Osteoblast (primary cell): Measurements from ENCODE around the gene DCDC2. TPM values are rescaled to one million over a fixed set of nuclear protein-coding genes. Genes with fewer than 3 reads are reported as not detected.
"Not testable (repeated sequence)": the region's sequence is repeated elsewhere in the genome, so short reads cannot be mapped to it uniquely, and the experiment has no call there.

Experiments
- DNase-seq: peaks from one replicate; pipeline ENCODE4 v3.0.0; 2011; ENCODE audit warnings: low spot score, mixed read lengths; ENCODE audit not compliant: insufficient read length; ENCODE audit errors: missing footprints
- H2AFZ ChIP-seq: 2 replicates; pipeline ENCODE4 v1.6.0; 2011; ENCODE audit warnings: mild to moderate bottlenecking, low read length
- H3K27ac ChIP-seq: 2 replicates; pipeline ENCODE4 v1.5.1; 2011; ENCODE audit warnings: mild to moderate bottlenecking, low read depth, low read length, moderate library complexity
- H3K27me3 ChIP-seq: 2 replicates; pipeline ENCODE4 v1.6.0; 2012; ENCODE audit warnings: mild to moderate bottlenecking, control low read depth, inconsistent platforms, low read length, moderate library complexity; ENCODE audit not compliant: insufficient read depth
- H3K36me3 ChIP-seq: 2 replicates; pipeline ENCODE4 v1.5.1; 2011; ENCODE audit warnings: mild to moderate bottlenecking, low read length, control low read depth, moderate library complexity; ENCODE audit not compliant: insufficient read depth
- H3K4me1 ChIP-seq: 2 replicates; pipeline ENCODE4 v1.5.1; 2011; ENCODE audit warnings: mild to moderate bottlenecking, low read length, control low read depth, moderate library complexity; ENCODE audit not compliant: insufficient read depth
- H3K4me2 ChIP-seq: 2 replicates; pipeline ENCODE4 v1.6.0; 2011; ENCODE audit warnings: mild to moderate bottlenecking, low read length; ENCODE audit not compliant: insufficient read depth
- H3K4me3 ChIP-seq: fragments of 200-600 bp; sonication (generic); 3 replicates; pipeline ENCODE4 v1.5.1; 2012; ENCODE audit warnings: mild to moderate bottlenecking, low read length, inconsistent platforms; ENCODE audit not compliant: insufficient read depth
- H3K79me2 ChIP-seq: 2 replicates; pipeline ENCODE4 v1.6.0; 2012; ENCODE audit warnings: mild to moderate bottlenecking, low read length, control low read depth, inconsistent platforms; ENCODE audit not compliant: insufficient read depth
- H3K9me3 ChIP-seq: 2 replicates; pipeline ENCODE4 v1.5.1; 2011; ENCODE audit warnings: low read depth, low read length, control low read depth
- H4K20me1 ChIP-seq: 2 replicates; pipeline ENCODE4 v1.6.0; 2012; ENCODE audit warnings: mild to moderate bottlenecking, low read length, control low read depth; ENCODE audit not compliant: insufficient read depth
- total RNA-seq: library from RNA; depleted of rRNA; stranded (reverse); fragments of >200 nt; gene quantifications from 2 replicates; pipeline ENCODE4 v1.2.3, GENCODE V29; 2012
- TF ChIP-seq, protein P1 (sequence below): IDR thresholded peaks from 2 replicates; pipeline ENCODE4 v1.5.1; 2011; ENCODE audit warnings: mild to moderate bottlenecking, low read depth, low read length, moderate library complexity; ENCODE audit errors: extremely low read depth

DCDC2 gene
- total RNA-seq, 1 donor, result under 0.01 TPM

DNA sequence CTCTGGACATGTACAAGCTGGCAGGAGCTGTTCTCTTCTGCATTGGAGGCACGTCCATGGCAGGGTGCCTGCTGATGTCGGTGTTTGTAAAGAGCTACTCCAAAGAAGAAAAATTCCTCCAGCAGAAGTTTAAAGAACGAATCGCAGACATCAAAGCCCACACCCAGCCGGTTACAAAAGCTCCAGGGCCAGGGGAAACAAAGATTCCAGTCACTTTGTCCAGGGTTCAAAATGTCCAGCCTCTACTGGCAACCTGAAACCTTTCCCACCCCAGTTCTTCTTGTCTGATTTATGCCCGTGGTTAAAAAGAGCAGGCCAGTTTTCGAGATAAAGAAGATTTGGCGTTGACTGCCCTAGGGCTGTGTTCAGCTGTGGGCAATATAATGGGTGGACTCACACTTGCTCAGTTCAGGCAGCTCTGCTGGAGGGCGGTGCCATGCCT, 212.1 kb downstream of the DCDC2 start:
- no peaks in the 10 kb centered on the region for H4K20me1 ChIP-seq
- H3K4me2 ChIP-seq, result no peak overlapping the region
- no peak for DNase-seq
- H3K79me2 ChIP-seq, result no peaks in the 10 kb centered on the region
- H3K4me3 ChIP-seq, result no peak overlapping the region
- TF ChIP-seq, protein P1, sequence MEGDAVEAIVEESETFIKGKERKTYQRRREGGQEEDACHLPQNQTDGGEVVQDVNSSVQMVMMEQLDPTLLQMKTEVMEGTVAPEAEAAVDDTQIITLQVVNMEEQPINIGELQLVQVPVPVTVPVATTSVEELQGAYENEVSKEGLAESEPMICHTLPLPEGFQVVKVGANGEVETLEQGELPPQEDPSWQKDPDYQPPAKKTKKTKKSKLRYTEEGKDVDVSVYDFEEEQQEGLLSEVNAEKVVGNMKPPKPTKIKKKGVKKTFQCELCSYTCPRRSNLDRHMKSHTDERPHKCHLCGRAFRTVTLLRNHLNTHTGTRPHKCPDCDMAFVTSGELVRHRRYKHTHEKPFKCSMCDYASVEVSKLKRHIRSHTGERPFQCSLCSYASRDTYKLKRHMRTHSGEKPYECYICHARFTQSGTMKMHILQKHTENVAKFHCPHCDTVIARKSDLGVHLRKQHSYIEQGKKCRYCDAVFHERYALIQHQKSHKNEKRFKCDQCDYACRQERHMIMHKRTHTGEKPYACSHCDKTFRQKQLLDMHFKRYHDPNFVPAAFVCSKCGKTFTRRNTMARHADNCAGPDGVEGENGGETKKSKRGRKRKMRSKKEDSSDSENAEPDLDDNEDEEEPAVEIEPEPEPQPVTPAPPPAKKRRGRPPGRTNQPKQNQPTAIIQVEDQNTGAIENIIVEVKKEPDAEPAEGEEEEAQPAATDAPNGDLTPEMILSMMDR, result no peak
- peaks cover 3% of the 10 kb centered on the region for H3K9me3 ChIP-seq
- H3K4me1 ChIP-seq, result no peaks in the 10 kb centered on the region
- no peak overlapping the region for H2AFZ ChIP-seq
- no peaks in the 10 kb centered on the region for H3K36me3 ChIP-seq
- no peak overlapping the region for H3K27ac ChIP-seq
- no peaks in the 10 kb centered on the region for H3K27me3 ChIP-seq

- not testable (repeated sequence) for H3K9me3 ChIP-seq, H3K4me2 ChIP-seq, H3K4me3 ChIP-seq, H3K79me2 ChIP-seq, H2AFZ ChIP-seq, H4K20me1 ChIP-seq, H3K4me1 ChIP-seq, H3K27me3 ChIP-seq, DNase-seq, H3K27ac ChIP-seq, H3K36me3 ChIP-seq
Observed at GRCh38 chr6:24142733-24143132, 215.1 kb downstream of the DCDC2 start.

- no peak overlapping the region for H3K27ac ChIP-seq
- no peaks in the 10 kb centered on the region for H4K20me1 ChIP-seq
- H3K4me3 ChIP-seq, result no peak overlapping the region
- no peaks in the 10 kb centered on the region for H3K4me1 ChIP-seq
- no peak overlapping the region for H2AFZ ChIP-seq
- no peak overlapping the region for H3K4me2 ChIP-seq
- peaks cover 5% of the 10 kb centered on the region for H3K9me3 ChIP-seq
- DNase-seq, result peak; percentile 17
- no peaks in the 10 kb centered on the region for H3K27me3 ChIP-seq
- no peaks in the 10 kb centered on the region for H3K79me2 ChIP-seq
- TF ChIP-seq, protein P1, result no peak
- H3K36me3 ChIP-seq, result no peaks in the 10 kb centered on the region
Observed at GRCh38 chr6:24140591-24140990, 217.3 kb downstream of the DCDC2 start.

DNA sequence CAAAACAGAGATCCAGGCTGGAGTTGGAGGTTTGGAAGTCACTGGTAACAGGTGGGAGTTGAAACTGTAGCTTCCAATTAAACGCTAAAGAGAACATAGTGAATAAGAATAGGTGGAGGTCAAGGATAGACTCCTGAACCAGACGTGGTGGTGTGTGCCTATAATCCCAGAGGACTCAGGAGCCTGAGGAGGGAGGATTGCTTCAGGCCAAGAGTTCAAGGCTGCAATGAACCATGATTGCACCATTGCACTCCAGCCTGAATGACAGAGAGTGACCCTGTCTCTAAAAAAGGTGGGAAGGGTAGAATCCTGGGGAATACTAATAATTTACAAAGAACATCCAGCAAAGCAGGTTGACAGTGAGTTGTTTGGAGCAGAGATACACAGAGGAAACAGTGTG, 218.2 kb downstream of the DCDC2 start:
- H4K20me1 ChIP-seq, result no peaks in the 10 kb centered on the region
- peaks cover 5% of the 10 kb centered on the region for H3K9me3 ChIP-seq
- no peak overlapping the region for H3K4me3 ChIP-seq
- H3K79me2 ChIP-seq, result no peaks in the 10 kb centered on the region
- no peak for DNase-seq
- H2AFZ ChIP-seq, result no peak overlapping the region
- H3K4me1 ChIP-seq, result no peaks in the 10 kb centered on the region
- H3K36me3 ChIP-seq, result no peaks in the 10 kb centered on the region
- no peak overlapping the region for H3K4me2 ChIP-seq
- H3K27me3 ChIP-seq, result no peaks in the 10 kb centered on the region
- TF ChIP-seq, protein P1, result no peak
- no peak overlapping the region for H3K27ac ChIP-seq

GRCh38 chr6:24139080-24139479, 218.8 kb downstream of the DCDC2 start:
- Histone ChIP-seq H3K36me3 (no peaks in the 10 kb centered on the region), H3K4me2 (no peak overlapping the region), H3K27ac (no peak overlapping the region), H3K4me1 (no peaks in the 10 kb centered on the region), H3K4me3 (no peak overlapping the region), H2AFZ (no peak overlapping the region), H4K20me1 (no peaks in the 10 kb centered on the region), H3K9me3 (peaks cover 5% of the 10 kb centered on the region), H3K79me2 (no peaks in the 10 kb centered on the region), H3K27me3 (no peaks in the 10 kb centered on the region)
- no peak for DNase-seq
- TF ChIP-seq, protein P1, result no peak
